H1 (cell line): ENCODE measurements around the gene ASRGL1. TPM values are rescaled to one million over a fixed set of nuclear protein-coding genes. Genes with fewer than 3 reads are reported as not detected.

Experiments used
- CTCF ChIA-PET: fragments of 300-600 bp; sonication (Branson Sonifier 250); formaldehyde crosslinking; loops from one replicate; lab custom pipeline; 2021; ENCODE audit not compliant: partially characterized antibody; lab: Charles Lee
- POLR2A ChIA-PET: fragments of 300-600 bp; sonication (Branson Sonifier 250); formaldehyde crosslinking; loops from one replicate; lab custom pipeline; 2021; ENCODE audit warnings: inconsistent platforms; ENCODE audit not compliant: partially characterized antibody; lab: Charles Lee
- DNase-seq, 2 experiments: peaks; one replicate each; pipeline versions ENCODE4 v3.0.0 to v3.0.0-alpha.2; 2010 to 2022; ENCODE audit warnings: low spot score in 2 of 2, low read depth in 1 of 2, mixed read lengths in 1 of 2
- FAIRE-seq: peaks from 2 replicates; lab custom pipeline; 2011; peaks lifted over from hg19 to GRCh38; lab: Jason Lieb, UNC
- H2AFZ ChIP-seq: 2 replicates; pipeline ENCODE4 v1.8.1; 2012; ENCODE audit warnings: low read length, inconsistent platforms
- H2AK5ac ChIP-seq: 2 replicates; pipeline ENCODE4 v1.6.1; 2013; ENCODE audit warnings: low read depth, low read length
- H2BK120ac ChIP-seq: replicated peaks from 2 replicates; pipeline ENCODE3; 2013; ENCODE audit warnings: low read depth, low read length, inconsistent platforms
- H2BK12ac ChIP-seq: 2 replicates; pipeline ENCODE4 v1.6.1; 2013; ENCODE audit warnings: low read depth, low read length
- H2BK15ac ChIP-seq: 2 replicates; pipeline ENCODE4 v1.6.1; 2013; ENCODE audit warnings: low read length
- H2BK20ac ChIP-seq: 2 replicates; pipeline ENCODE4 v1.6.1; 2013; ENCODE audit warnings: low read length
- H2BK5ac ChIP-seq: 2 replicates; pipeline ENCODE4 v1.6.1; 2013; ENCODE audit warnings: low read depth, low read length
- H3K14ac ChIP-seq: 2 replicates; pipeline ENCODE4 v1.6.1; 2013; ENCODE audit warnings: inconsistent platforms; ENCODE audit not compliant: insufficient read length
- H3K18ac ChIP-seq: 2 replicates; pipeline ENCODE4 v1.6.1; 2013; ENCODE audit warnings: low read length; ENCODE audit errors: extremely low read depth
- H3K23ac ChIP-seq: 2 replicates; pipeline ENCODE4 v1.6.1; 2013; ENCODE audit warnings: inconsistent platforms; ENCODE audit not compliant: insufficient read length
- H3K23me2 ChIP-seq: 2 replicates; pipeline ENCODE4 v1.6.1; 2013; ENCODE audit warnings: low read depth, low read length
- H3K27ac ChIP-seq: 2 replicates; pipeline ENCODE4 v1.6.1; 2011; ENCODE audit warnings: low read depth, low read length, inconsistent platforms
- H3K27me3 ChIP-seq, 4 experiments: replicated peaks in 1 of 4; 1 replicate in 1 of 4; 2 replicates in 3 of 4; pipeline versions ENCODE4 v1.6.1 to v1.8.1; 2011 to 2013; ENCODE audit warnings: low read length in 3 of 4, mild to moderate bottlenecking in 3 of 4, inconsistent platforms in 2 of 4, mixed read lengths in 2 of 4, moderate library complexity in 1 of 4; ENCODE audit not compliant: control insufficient read depth in 3 of 4, insufficient read depth in 3 of 4; ENCODE audit errors: extremely low read depth in 1 of 4
- H3K36me3 ChIP-seq, 4 experiments: 2 replicates each; pipeline versions ENCODE4 v1.6.1 to v1.8.1; 2011 to 2013; ENCODE audit warnings: mild to moderate bottlenecking in 4 of 4, low read length in 3 of 4, moderate library complexity in 2 of 4, control low read depth in 1 of 4, inconsistent platforms in 1 of 4; ENCODE audit not compliant: insufficient read depth in 4 of 4, control insufficient read depth in 2 of 4
- H3K4ac ChIP-seq: replicated peaks from 2 replicates; pipeline ENCODE3; 2013; ENCODE audit warnings: low read length, low read depth, mixed read lengths, inconsistent platforms; ENCODE audit not compliant: insufficient read length
- H3K4me1 ChIP-seq, 4 experiments: replicated peaks in 1 of 4; 1 replicate in 1 of 4; 2 replicates in 3 of 4; pipeline versions ENCODE4 v1.6.1 to v1.8.1; 2011 to 2013; ENCODE audit warnings: low read length in 3 of 4, inconsistent platforms in 2 of 4, mixed read lengths in 1 of 4; ENCODE audit not compliant: insufficient read depth in 4 of 4, control insufficient read depth in 3 of 4
- H3K4me2 ChIP-seq, 2 experiments: 2 replicates each; pipeline versions ENCODE4 v1.6.1 to v1.8.1; 2011 to 2013; ENCODE audit warnings: low read depth in 2 of 2, low read length in 2 of 2, control low read depth in 1 of 2, inconsistent platforms in 1 of 2, mild to moderate bottlenecking in 1 of 2; ENCODE audit not compliant: insufficient read depth in 1 of 2
- H3K4me3 ChIP-seq, 4 experiments: fragments of 200-600, 300-600 bp in 1 of 4; sonication (generic), shearing (Covaris generic), sonication (Bioruptor Twin) in 1 of 4; 2 replicates each; pipeline versions ENCODE4 v1.5.1 to v1.8.1; 2011 to 2016; ENCODE audit warnings: low read length in 4 of 4, low read depth in 3 of 4, control low read depth in 2 of 4, inconsistent platforms in 2 of 4, mild to moderate bottlenecking in 2 of 4, mixed read lengths in 1 of 4, moderate library complexity in 1 of 4; ENCODE audit not compliant: insufficient read depth in 2 of 4; ENCODE audit errors: extremely low read depth in 1 of 4
- H3K56ac ChIP-seq: replicated peaks from 2 replicates; pipeline ENCODE3; 2013; ENCODE audit warnings: low read depth, mild to moderate bottlenecking, mixed read lengths, low read length, inconsistent platforms; ENCODE audit not compliant: insufficient read length
- H3K79me1 ChIP-seq: 2 replicates; pipeline ENCODE4 v1.6.1; 2013; ENCODE audit warnings: low read depth, low read length, control low read depth
- H3K79me2 ChIP-seq, 2 experiments: 2 replicates each; pipeline versions ENCODE4 v1.6.1 to v1.8.1; 2012 to 2013; ENCODE audit warnings: low read length in 2 of 2, mild to moderate bottlenecking in 2 of 2, inconsistent platforms in 1 of 2; ENCODE audit not compliant: insufficient read depth in 2 of 2, control insufficient read depth in 1 of 2
- H3K9ac ChIP-seq, 4 experiments: replicated peaks in 1 of 4; 1 replicate in 1 of 4; 2 replicates in 3 of 4; pipeline versions ENCODE4 v1.6.1 to v1.8.1; 2011 to 2013; ENCODE audit warnings: low read depth in 3 of 4, low read length in 3 of 4, control low read depth in 2 of 4, mild to moderate bottlenecking in 2 of 4, moderate library complexity in 2 of 4, inconsistent platforms in 1 of 4; ENCODE audit errors: extremely low read depth in 1 of 4
- H3K9me3 ChIP-seq, 2 experiments: 2 replicates each; pipeline versions ENCODE4 v1.6.1 to v1.8.1; 2012 to 2013; ENCODE audit warnings: mild to moderate bottlenecking in 2 of 2, moderate library complexity in 2 of 2, control low read depth in 1 of 2, inconsistent platforms in 1 of 2, low read depth in 1 of 2, low read length in 1 of 2, mixed read lengths in 1 of 2; ENCODE audit not compliant: insufficient read depth in 2 of 2
- H4K20me1 ChIP-seq, 2 experiments: replicated peaks in 1 of 2; 2 replicates each; pipeline versions ENCODE3 to v1.8.1; 2011 to 2013; ENCODE audit warnings: inconsistent platforms in 2 of 2, low read length in 2 of 2, mild to moderate bottlenecking in 1 of 2; ENCODE audit not compliant: insufficient read depth in 2 of 2, control insufficient read depth in 1 of 2
- H4K5ac ChIP-seq: 2 replicates; pipeline ENCODE4 v1.6.1; 2013; ENCODE audit warnings: low read length, low read depth, mixed read lengths, inconsistent platforms; ENCODE audit not compliant: insufficient read length
- H4K8ac ChIP-seq: 2 replicates; pipeline ENCODE4 v1.8.0; 2013; ENCODE audit warnings: mild to moderate bottlenecking, moderate library complexity, low read length, inconsistent platforms; ENCODE audit not compliant: insufficient read depth; ENCODE audit errors: extremely low read depth
- H4K91ac ChIP-seq: replicated peaks from 2 replicates; pipeline ENCODE3; 2013; ENCODE audit warnings: low read length, mixed read lengths, inconsistent platforms; ENCODE audit not compliant: insufficient read length
- CBX8 ChIP-seq: fragments of 300-800, 300-1000 bp; sonication (generic); IDR thresholded peaks from 2 replicates; pipeline ENCODE4 v1.7.1; 2016; ENCODE audit warnings: low read depth, low read length, borderline replicate concordance
- CTBP2 ChIP-seq: IDR thresholded peaks from 2 replicates; pipeline ENCODE4 v1.7.0; 2011; ENCODE audit warnings: borderline replicate concordance, mild to moderate bottlenecking, moderate library complexity, mixed read lengths, low read length; ENCODE audit not compliant: insufficient read depth, insufficient read length
- EP300 ChIP-seq, 2 experiments: IDR thresholded peaks; 1 replicate in 1 of 2; 2 replicates in 1 of 2; pipeline ENCODE4 v1.6.1; 2011 to 2012; ENCODE audit warnings: low read depth in 2 of 2, low read length in 2 of 2, mild to moderate bottlenecking in 2 of 2, borderline replicate concordance in 1 of 2, inconsistent platforms in 1 of 2, moderate library complexity in 1 of 2
- EZH2 ChIP-seq: fragments of 200-600 bp; sonication (generic); IDR thresholded peaks from 2 replicates; pipeline ENCODE4 v1.7.1; 2012; ENCODE audit warnings: low read depth, mild to moderate bottlenecking, moderate library complexity, low read length, inconsistent platforms; ENCODE audit not compliant: severe bottlenecking
- MAX ChIP-seq: IDR thresholded peaks from 2 replicates; pipeline ENCODE4 v1.6.1; 2012; ENCODE audit warnings: inconsistent platforms
- POU5F1 ChIP-seq: IDR thresholded peaks from 2 replicates; pipeline ENCODE4 v1.6.1; 2011; ENCODE audit warnings: low read depth, mild to moderate bottlenecking, low read length, moderate library complexity
- SIRT6 ChIP-seq: IDR thresholded peaks from one replicate; pipeline ENCODE4 v1.7.1; 2012; ENCODE audit warnings: low read length, inconsistent platforms
- TBP ChIP-seq: IDR thresholded peaks from 2 replicates; pipeline ENCODE4 v1.6.1; 2011; ENCODE audit warnings: low read depth, low read length, improper control_type of control experiment
- TEAD4 ChIP-seq: IDR thresholded peaks from 2 replicates; pipeline ENCODE4 v1.6.1; 2012; ENCODE audit warnings: low read depth, low read length, inconsistent platforms, mixed read lengths
- WGBS, 2 experiments: shearing (Covaris generic) in 1 of 2; methylation state at CpG; one replicate each; pipeline versions ENCODE4 v1.1.6 to v1.1.7; 2013 to 2015; ENCODE audit warnings: low lambda C conversion rate in 2 of 2, mixed read lengths in 2 of 2, inconsistent platforms in 1 of 2, low coverage in 1 of 2, missing lambda C conversion rate in 1 of 2; ENCODE audit not compliant: insufficient replicate concordance in 2 of 2, insufficient coverage in 1 of 2, insufficient read length in 1 of 2; ENCODE audit errors: extremely low coverage in 1 of 2, missing lambda C conversion rate in 1 of 2; 5-methylcytosine and 5-hydroxymethylcytosine counted together
- polyA plus RNA-seq, 7 experiments: library from polyadenylated mRNA; depleted of rRNA in 3 of 7; stranded (reverse) in 5 of 7; unstranded in 2 of 7; fragments of >200 nt in 5 of 7; fragments of 200-250 nt in 2 of 7; gene quantifications; 1 replicate in 5 of 7; 2 replicates in 1 of 7; 4 replicates in 1 of 7; pipeline versions ENCODE4 v1.2.1 to v1.2.3, GENCODE V29; 2011 to 2013; ENCODE audit warnings: missing spikeins in 2 of 7, mixed read lengths in 2 of 7
- total RNA-seq: library from RNA; stranded (reverse); fragmentation: NEBNext Ultra II Directional; extraction: Animal tissue kit (Norgen Biotek cat#: 25700); gene quantifications from 2 replicates; pipeline ENCODE4 v1.2.1, GENCODE V29; 2021

ASRGL1 gene
- total and polyA plus RNA-seq, 2 of the 8 experiments (the other 6 are each of a cell fraction or from before 2014, with no cell fraction given), result 19.9 to 23.5 TPM

DNA sequence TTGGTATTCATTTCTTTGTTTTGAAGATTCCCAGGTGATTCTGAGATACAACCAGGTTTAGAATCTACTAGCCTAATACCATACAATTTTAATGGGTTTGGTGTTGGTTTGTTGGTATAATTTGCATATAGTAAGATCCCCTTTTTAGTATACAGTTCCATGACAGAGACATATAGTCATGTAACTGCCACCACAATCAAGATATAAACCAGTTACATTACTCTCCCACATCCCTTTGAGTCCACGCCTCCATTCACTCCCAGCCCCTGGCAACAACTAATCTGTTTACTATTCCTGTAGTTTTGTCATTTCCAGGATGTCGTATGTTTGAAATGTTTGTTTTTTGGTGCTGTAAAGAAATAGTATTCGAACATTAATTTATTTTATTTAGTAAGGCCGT lies 4.3 kb downstream of the ASRGL1 start:
- Histone ChIP-seq H2BK15ac (no peak overlapping the region), H3K79me2 (no peaks in the 10 kb centered on the region; a peak in 1 of 4 replicates), H3K4me3 (no peak overlapping the region), H2BK120ac (no peak overlapping the region), H2BK20ac (no peak overlapping the region), H3K4me2 (no peak overlapping the region), H3K14ac (no peak overlapping the region), H4K91ac (no peak overlapping the region), H2BK12ac (no peak overlapping the region), H3K27ac (no peak overlapping the region), H3K4ac (no peak overlapping the region), H3K27me3 (peaks cover 0 to 7% (median under 1%) of the 10 kb centered on the region in 4 experiments; a peak in 3 of 7 replicates), H3K9ac (no peak overlapping the region), H3K4me1 (peaks cover 0 to 4% (median 0%) of the 10 kb centered on the region in 4 experiments; a peak in 4 of 7 replicates), H2AFZ (no peak overlapping the region), H2AK5ac (no peak overlapping the region), H3K9me3 (no peaks in the 10 kb centered on the region), H3K23me2 (peaks cover 4% of the 10 kb centered on the region; the same call in 1 of the 2 replicates), H3K23ac (no peak overlapping the region), H4K20me1 (no peaks in the 10 kb centered on the region), H4K8ac (no peak overlapping the region), H3K36me3 (no peaks in the 10 kb centered on the region; a peak in 2 of 8 replicates), H4K5ac (no peak overlapping the region), H3K18ac (no peak overlapping the region), H3K79me1 (no peaks in the 10 kb centered on the region), H2BK5ac (no peak overlapping the region), H3K56ac (no peak overlapping the region)
- ChIA-PET POLR2A (no interaction called here), CTCF (interaction anchor here (0.9 to 5.5 kb wide), 12 partner anchors 7 to 233 kb away, joined by 3 to 82 read pairs (median 6); no protein-coding TSS in a partner anchor)
- DNase-seq (no peak), FAIRE-seq (no peak)
- 76% methylated on average over 4 of the region's 4 CpGs; no CpG with 5 or more reads in 1 of the 2 experiments for WGBS, 2 experiments
- TF ChIP-seq EZH2, result no peak
- no peak for TF ChIP-seq TBP
- TF ChIP-seq SIRT6, result no peak
- no peak for TF ChIP-seq MAX
- TF ChIP-seq CBX8, result no peak
- no peak for TF ChIP-seq EP300 (IDR thresholded peaks at IDR 0.05; ENCODE audit: borderline replicate concordance in 1 of 2, low read depth in 2 of 2, low read length in 2 of 2)
- TF ChIP-seq POU5F1, result no peak
- TF ChIP-seq TEAD4, result no peak
- TF ChIP-seq CTBP2, result no peak
